ENCODE measurements around the gene FAM118B.

The FAM118B gene

GRCh38 chr11:126186708-126187529 is 24.7 kb upstream of the FAM118B start:
- DNase-seq = no peak

DNA sequence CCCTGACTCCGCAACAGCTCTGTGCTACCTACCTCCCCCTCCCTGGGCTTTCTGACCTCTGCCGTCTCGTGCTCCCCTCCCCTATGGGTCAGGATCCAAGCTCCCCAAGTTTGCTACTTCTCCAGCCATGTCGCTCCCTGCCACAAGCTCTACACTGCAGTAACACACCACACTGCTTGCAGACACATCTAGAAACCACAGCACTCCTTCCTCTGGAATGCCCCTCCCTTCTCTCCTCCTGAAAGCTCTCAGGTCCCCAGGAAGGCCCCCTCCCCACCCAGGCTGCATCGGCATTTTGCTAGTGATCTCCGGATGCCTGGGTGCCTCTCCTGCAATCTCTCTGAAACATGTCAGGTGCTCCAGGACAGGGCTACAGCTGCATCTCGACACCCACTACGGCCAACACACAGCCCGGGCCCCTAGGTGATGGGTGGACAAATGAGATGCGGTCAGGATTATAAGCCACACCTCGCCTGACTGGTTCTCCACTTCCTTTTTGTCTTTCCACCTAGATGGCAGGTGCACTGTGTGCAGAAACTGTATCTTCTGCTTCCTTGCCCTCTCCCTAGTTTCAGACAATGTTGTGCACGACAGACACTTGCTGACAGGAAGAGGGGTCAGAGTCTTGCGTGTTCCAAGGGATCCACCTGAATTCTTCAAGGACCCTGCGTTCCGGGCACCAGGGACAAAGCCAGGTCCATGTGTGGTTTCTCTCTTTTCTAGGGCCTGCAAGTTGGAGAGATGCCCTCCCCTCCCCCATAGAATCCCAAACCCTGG is 23.1 kb upstream of the FAM118B start:
- DNase-seq = no peak

DNA sequence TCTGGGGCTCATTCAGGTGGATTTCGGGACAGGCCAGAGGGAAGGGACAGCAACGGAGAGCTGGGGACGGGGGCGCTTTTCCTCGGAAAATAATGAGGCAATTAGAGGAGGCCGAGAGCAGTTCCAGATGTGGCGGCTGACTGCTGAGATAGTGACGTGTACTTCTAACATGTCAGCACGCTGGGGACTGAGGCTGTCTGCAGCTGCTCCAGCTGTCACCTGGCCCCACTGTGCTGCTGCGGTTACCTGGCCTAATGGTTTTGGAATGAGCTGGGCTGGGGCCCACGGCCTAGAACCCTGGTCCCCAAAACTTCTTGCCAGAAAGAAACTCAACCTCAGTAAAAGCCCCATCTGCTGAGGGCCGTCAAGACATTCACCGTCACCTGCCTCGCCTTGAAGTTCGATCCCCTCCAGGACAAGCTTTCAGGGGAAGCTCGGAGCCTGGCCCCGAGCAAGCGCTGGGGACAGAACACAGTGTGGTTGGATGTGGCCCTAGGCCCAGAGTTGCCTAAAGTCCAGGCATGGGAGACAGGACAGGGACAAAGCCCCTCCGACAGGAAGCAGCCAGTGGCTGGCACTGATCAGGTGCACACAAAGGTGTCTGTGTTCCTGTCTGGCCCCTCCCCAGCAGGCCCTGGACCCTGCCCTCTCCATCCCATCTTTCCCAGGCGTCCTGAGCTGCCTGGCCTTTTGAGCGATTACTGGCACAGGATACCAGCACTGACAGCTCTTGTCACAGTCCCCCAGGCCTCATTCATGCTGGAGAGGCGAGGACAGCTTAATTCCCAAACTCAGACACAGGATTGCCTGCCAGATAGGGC is 22.3 kb upstream of the FAM118B start:
- DNase-seq = no peak

GRCh38 chr11:126190792-126191191 is 20.8 kb upstream of the FAM118B start:
- DNase-seq = no peak

DNA sequence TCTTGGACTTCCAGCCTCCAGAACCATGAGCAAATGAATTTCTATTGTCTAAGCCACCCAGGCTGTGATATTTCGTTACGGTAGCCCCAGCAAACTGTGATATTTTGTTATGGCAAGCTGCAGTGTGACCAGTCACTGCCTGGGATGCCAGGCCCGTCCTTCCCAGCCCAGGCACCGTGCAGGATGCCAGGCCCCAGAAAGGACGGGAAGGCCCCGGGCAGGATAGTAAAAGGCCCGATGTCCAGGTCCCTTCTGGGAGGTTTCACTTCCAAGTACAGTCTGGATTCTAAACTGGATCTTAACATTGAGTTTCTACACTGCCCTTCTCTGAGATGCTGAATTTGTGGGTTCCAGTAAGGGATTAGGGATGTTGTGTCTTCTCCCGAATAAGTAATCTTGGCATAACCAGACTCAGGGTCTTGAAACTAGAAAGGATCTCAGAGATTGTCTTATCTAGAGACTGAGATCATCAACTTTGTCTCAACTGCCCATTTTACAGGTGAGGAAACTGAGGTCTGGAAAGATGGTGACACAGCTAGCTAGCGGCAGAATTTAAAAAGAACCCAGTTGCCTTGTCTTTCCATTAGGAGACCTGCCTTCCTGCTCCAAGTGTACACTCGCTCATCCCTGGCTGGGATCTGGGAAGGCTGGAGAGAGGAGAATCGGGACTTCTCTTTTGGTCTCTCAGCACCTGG is 20.1 kb upstream of the FAM118B start:
- DNase-seq = no peak

DNA sequence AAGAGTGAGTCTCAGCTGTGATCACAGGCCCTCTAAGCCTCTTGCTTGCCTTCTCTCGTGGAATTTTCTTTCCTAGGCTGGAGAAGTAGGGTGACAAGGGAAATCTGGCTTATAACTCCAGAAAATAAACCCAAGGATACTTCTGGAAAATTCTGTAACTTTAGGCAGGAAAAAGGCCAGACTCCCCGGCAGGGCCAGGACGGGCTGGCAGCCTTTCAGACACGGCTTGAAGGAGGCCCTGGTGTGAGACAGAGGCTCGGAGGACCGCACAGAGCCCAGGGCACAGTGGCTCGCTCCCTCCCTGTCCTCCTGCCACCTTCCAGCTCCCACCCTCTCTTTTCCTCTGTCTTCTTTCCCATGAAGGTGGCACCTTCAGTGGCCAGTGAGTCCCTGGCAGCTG is 19.2 kb upstream of the FAM118B start:
- DNase-seq = no peak

DNA sequence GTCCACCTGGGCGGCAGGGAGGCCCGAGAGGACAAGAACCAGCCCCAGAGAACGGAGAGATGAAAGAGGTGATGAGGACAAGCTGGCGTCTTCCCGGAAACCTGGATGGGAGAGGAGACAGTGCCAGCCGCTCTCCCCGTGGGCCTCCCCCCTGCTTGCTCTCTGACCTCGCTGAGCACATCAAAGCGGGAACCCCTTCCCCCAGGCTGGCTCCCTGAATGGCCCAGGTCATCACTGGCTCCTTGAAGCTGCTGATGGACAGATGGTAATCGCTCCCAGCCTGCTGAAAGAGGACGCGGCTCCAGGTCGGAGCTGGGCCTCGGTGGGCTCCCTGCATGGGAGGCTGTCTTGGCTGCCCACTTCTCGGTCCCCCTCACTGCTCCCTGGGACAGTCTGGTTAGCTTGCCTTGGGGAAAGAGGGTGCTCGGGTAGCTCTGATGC is 18.5 kb upstream of the FAM118B start:
- no peak for DNase-seq

- peak; percentile 59 to 77 for DNase-seq
Measured at GRCh38 chr11:126194121-126194543, 17.4 kb upstream of the FAM118B start.

DNA sequence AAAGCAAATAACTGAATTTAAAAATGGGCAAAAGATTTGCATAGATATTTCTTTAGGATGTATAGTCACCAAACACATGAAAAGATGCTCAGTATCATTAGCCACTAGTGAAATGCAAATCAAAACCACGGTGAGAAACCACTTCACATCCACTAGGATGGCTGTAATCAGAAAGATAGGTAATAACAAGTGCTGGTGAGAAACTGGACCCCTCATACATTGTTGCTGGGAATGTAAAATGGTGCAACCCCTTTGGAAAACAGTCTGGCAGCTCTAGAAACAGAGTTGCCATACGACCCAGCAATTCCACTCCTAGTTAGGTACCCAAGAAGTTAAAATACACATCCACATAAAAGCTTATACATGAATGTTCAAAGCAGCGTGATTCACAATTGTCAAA is 16.5 kb upstream of the FAM118B start:
- no peak for DNase-seq

DNA sequence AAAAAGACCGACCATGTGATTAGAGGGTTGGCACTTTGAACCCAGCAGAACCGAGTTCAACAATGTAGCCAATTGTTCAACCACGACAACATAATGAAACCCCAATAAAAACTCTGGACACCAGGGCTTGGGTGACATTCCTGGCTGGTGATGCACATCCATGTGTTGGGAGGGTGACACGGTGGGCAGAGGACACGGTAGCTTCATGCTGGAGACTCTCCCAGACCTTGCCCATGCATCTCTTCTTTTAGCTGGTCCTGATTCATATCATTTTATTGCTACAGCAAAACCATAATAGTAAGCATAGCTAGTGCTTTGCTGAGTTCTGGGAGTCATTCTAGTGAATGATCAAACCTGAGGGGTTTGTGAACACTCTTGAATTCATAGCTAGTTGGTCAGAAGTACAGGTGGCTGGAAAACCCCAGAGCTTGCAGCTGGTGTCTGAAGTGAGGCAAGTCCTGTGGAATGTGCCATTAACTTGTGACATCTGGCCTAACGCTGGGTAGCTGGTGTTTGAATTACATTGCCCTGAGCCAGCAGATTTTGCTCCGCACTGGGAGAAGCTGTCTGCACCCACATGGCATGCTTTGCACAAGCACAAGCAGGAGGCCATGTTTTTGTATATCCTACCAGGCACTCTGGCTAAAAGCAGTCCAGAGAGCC is 14.2 kb upstream of the FAM118B start:
- DNase-seq = no peak

DNA sequence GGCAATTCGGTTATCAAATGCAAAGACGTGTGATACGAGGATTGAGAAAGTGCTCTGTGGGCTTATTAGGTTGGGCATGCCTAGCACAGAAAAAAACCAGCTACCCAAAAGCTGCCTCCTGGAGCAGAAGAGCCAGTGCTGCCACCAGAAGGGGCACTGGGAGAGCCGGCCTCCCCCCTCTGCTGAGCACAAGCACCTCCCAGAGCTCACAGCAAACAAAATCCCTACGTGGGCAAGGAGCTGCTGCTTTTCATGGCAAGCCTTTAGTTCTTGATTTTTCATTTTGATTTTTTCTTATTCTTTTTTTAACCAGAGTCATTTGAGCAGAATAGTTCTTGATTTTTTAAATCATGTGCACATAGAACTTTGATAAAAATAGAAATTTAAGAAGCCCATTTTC is 12.9 kb upstream of the FAM118B start:
- no peak for DNase-seq

- no peak for DNase-seq
Measured at GRCh38 chr11:126202646-126203359, 8.8 kb upstream of the FAM118B start.

DNA sequence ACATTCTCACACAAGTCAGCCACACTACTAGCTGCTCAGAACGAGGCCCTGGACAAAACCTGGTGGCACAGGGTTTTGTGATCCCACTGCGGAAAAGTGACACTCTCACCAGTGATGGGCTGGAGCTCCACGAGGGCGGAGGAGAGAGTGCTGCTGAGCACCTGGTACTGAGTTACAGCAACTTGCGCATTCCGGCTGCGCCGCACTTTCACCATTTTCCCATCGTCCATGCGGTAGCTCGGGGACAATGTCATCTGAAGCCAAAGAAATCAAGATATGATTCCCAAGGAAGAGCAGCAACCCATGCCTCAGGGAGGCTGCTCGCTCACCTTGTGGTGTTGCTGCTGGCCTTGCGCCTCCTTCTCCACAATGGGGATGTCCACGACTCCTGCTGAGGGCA is 6.2 kb upstream of the FAM118B start:
- no peak for DNase-seq

DNA sequence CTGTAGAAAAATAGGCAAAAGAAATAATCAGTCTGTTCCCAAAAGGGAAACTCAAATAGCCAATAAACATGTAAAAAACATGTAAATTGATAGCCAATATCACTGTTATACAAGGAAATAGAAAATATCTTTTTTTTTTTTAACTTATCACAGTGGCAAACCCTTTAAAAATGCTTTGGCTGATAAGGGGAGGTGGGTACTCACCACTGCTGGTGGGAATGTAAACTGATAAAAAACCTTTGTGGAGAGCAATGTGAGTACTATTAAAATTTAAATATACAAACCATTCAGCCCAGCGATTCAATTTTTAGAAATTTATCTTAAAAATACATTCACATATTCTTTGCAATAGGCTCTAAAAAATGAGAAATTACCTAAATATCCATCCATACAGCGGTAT is 3.7 kb upstream of the FAM118B start:
- no peak for DNase-seq

DNA sequence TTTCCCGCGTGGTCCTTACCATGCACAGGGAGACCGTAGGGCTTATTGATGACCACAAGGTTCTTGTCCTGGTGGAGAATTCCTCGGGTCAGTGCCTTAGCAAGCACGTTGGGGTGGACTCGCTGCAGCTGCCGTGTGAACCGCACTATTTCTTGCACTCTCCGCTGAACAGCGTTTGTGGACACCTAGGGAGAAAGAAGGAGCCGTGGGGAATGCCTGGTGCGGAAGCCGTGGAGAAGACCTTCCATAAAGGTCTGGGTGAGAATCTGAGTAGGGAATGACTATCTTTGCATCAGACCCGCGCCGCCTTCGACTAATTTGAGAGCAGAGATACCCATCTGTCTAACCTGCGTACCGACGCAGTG is 729 bp upstream of the FAM118B start:
- DNase-seq = peak in 1 of 2 experiments; percentile 40

DNA sequence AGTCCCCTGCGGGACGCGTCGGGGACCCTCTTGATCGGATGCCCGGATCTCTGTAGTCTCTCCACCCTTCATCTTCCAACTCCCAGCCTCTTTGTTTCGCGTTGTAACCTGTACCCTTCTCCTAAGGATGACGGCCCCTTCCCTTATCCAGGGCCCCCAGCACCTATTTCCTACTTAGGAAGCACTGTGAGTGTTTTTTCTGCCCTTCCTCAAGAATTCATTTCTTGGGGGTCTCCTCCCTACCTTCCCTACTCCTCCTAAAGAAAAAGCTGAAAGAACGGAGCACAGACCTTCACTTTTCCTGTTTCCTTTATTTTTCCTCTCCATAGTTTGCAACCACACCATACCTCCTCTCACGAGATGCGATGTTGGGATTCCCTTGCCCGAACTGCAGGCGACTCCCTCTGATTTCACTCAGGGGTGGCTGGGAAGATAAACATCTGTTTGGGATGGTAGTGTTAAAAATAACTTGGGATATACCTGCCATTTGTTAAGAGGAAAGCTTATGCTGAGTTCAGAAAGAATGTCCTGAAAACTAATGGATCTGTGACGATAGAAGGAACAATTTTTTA is 593 bp downstream of the FAM118B start:
- DNase-seq = peak in 1 of 2 experiments; percentile 44

GRCh38 chr11:126214441-126214840 is 2.9 kb downstream of the FAM118B start:
- no peak for DNase-seq

- no peak for DNase-seq
Measured at GRCh38 chr11:126214841-126215240, 3.3 kb downstream of the FAM118B start.

DNA sequence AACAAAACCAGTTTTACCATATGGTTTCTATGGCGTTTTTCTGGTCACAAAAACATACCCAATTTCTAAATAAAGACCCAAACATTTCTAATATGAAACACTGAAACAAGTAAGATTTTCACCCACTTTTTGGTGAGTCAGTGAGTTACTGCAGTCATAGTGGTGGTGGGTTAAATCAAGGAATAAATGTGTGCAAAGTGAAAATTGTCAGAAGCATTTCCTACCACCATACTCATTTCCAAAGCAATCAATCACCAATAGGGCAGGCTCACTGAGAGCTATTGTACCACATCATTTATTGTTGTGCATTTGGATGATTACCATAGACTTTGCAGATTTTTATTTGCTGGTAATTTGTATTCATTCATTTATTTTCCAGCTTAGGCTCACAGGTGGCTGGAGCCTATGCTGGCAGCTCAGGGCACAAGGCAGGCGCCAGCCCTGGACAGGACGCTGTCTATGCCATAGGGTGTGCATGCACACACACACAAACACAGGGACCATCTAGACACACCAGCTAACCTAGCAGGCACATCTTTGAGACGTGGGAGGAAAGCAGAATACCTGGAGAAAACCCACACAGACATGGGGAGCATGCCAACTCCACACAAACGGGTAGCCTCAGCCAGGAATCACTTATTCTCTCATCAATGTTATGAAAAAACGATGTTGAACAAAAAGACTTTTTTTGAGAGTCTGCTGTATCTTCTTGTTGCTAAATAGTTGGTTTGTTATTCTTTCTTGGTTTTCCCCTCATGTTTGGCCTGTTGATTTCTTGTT is 5.1 kb downstream of the FAM118B start:
- DNase-seq = no peak

- peak; percentile 56 to 57 for DNase-seq
Measured at GRCh38 chr11:126217491-126217890, 5.9 kb downstream of the FAM118B start.

All from Kasumi-1 (cell line).